WTC11 (cell line): Measurements from ENCODE around the gene PDE11A.

Experiments used
- AFF4 ChIP-seq: sonication (generic); formaldehyde crosslinking; IDR thresholded peaks from 2 replicates; pipeline ENCODE4 v1.8.1; 2023; ENCODE audit warnings: mild to moderate bottlenecking, missing genetic modification reagents, borderline replicate concordance
- CTCF ChIP-seq: fragments of 200-600 bp; IDR thresholded peaks from 2 replicates; pipeline ENCODE4 v1.8.0; 2022; ENCODE audit warnings: antibody characterized with exemption
- E2F5 ChIP-seq: sonication (generic); formaldehyde crosslinking; IDR thresholded peaks from 2 replicates; pipeline ENCODE4 v1.8.1; 2022; ENCODE audit warnings: mild to moderate bottlenecking, moderate library complexity, missing genetic modification reagents

- no peak for TF ChIP-seq CTCF
- no peak for TF ChIP-seq AFF4 (CRISPR knock-in tag)
- no peak for TF ChIP-seq E2F5 (CRISPR knock-in tag)
Measured at GRCh38 chr2:177728399-177728765, 344.2 kb downstream of the PDE11A start.
